SK-N-MC (cell line): Measurements from ENCODE around the gene DLGAP5.

Experiments used
- EZH2 ChIP-seq: fragments of 200-600 bp; sonication (generic); IDR thresholded peaks from one replicate; pipeline ENCODE4 v1.6.1; 2017; ENCODE audit warnings: antibody characterized with exemption
- POLR2AphosphoS5 ChIP-seq: IDR thresholded peaks from 2 replicates; pipeline ENCODE4 v1.6.1; 2012; ENCODE audit warnings: mild to moderate bottlenecking, low read depth, low read length, borderline replicate concordance

- TF ChIP-seq POLR2AphosphoS5 (no peak), EZH2 (no peak)
Measured at GRCh38 chr14:55122440-55122986, 68.9 kb downstream of the DLGAP5 start.
